Measurements from ENCODE around the gene DENND5B. TPM values are rescaled to one million over a fixed set of nuclear protein-coding genes. Genes with fewer than 3 reads are reported as not detected.

DENND5B gene
- total and polyA plus RNA-seq, 10 of the 15 experiments (the other 5 are each of a cell fraction or from before 2014, with no cell fraction given) = 0.39 to 32.5 (median 20.6) TPM

DNA sequence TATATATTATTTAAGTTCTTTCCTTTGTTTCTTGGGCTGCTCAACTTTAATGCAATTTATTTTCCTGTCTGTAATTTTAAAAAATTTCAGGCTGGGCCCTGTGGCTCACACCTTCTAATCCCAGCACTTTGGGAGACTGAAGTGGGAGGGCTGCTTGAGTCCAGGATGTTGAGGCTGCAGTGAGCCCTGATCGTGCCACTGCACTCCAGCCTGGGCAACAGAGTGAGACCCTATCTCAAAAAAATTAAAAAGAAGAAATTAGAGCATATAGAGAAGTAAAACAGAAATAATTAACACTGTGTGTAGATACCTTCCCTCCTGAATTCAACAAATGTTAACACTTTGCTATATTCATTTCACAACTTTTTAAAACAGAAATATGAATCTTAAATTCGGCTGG, 74.2 kb downstream of the DENND5B start:
- H3K4me2 ChIP-seq (ENCODE audit: control insufficient read depth, insufficient read depth) = no peak overlapping the region
- CTCF ChIA-PET = interaction anchor here (1.2 kb wide), 1 partner anchor 9 kb away, joined by 3 read pairs; no protein-coding TSS in a partner anchor
- no peak for FAIRE-seq
- no peak for DNase-seq (ENCODE audit: low read depth, low spot score)
- no TSS peak for BruUV-seq (replicated peaks)
- SMC1A ChIA-PET (ENCODE audit: uncharacterized antibody, unreplicated experiment) = no interaction called here
- no peak overlapping the region for H3K9ac ChIP-seq (ENCODE audit: control insufficient read depth, insufficient read depth, low read length)
- TF ChIP-seq, protein P1, sequence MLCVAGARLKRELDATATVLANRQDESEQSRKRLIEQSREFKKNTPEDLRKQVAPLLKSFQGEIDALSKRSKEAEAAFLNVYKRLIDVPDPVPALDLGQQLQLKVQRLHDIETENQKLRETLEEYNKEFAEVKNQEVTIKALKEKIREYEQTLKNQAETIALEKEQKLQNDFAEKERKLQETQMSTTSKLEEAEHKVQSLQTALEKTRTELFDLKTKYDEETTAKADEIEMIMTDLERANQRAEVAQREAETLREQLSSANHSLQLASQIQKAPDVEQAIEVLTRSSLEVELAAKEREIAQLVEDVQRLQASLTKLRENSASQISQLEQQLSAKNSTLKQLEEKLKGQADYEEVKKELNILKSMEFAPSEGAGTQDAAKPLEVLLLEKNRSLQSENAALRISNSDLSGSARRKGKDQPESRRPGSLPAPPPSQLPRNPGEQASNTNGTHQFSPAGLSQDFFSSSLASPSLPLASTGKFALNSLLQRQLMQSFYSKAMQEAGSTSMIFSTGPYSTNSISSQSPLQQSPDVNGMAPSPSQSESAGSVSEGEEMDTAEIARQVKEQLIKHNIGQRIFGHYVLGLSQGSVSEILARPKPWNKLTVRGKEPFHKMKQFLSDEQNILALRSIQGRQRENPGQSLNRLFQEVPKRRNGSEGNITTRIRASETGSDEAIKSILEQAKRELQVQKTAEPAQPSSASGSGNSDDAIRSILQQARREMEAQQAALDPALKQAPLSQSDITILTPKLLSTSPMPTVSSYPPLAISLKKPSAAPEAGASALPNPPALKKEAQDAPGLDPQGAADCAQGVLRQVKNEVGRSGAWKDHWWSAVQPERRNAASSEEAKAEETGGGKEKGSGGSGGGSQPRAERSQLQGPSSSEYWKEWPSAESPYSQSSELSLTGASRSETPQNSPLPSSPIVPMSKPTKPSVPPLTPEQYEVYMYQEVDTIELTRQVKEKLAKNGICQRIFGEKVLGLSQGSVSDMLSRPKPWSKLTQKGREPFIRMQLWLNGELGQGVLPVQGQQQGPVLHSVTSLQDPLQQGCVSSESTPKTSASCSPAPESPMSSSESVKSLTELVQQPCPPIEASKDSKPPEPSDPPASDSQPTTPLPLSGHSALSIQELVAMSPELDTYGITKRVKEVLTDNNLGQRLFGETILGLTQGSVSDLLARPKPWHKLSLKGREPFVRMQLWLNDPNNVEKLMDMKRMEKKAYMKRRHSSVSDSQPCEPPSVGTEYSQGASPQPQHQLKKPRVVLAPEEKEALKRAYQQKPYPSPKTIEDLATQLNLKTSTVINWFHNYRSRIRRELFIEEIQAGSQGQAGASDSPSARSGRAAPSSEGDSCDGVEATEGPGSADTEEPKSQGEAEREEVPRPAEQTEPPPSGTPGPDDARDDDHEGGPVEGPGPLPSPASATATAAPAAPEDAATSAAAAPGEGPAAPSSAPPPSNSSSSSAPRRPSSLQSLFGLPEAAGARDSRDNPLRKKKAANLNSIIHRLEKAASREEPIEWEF (IDR thresholded peaks at IDR 0.05; ENCODE audit: insufficient replicate concordance, low read depth, low read length) = no peak
- TF ChIP-seq BHLHE40 (IDR thresholded peaks at IDR 0.05; ENCODE audit: borderline replicate concordance in 1 of 2, low read depth in 2 of 2, low read length in 1 of 2) (no peak), ESRRA (IDR thresholded peaks at IDR 0.05; ENCODE audit: low read length) (no peak), SP1 (IDR thresholded peaks at IDR 0.05; ENCODE audit: low read depth, low read length) (no peak), MYC (IDR thresholded peaks at IDR 0.05; ENCODE audit: insufficient read depth, insufficient read length, insufficient replicate concordance, low read length, severe bottlenecking) (no peak), KLF5 (IDR thresholded peaks at IDR 0.05; ENCODE audit: partially characterized antibody) (no peak), ZZZ3 (IDR thresholded peaks at IDR 0.05; ENCODE audit: control insufficient read depth, insufficient read length, low read depth) (no peak), POLR2AphosphoS5 (IDR thresholded peaks at IDR 0.05; ENCODE audit: low read length) (no peak), TCF3 (IDR thresholded peaks at IDR 0.05; ENCODE audit: borderline replicate concordance, insufficient read depth, low read depth, low read length) (no peak), RCOR1 (conservative IDR thresholded peaks at IDR 0.05; ENCODE audit: low read depth, low read length) (no peak), NBN (IDR thresholded peaks at IDR 0.05) (no peak), NFIC (IDR thresholded peaks at IDR 0.05; ENCODE audit: low read depth, low read length) (no peak), FOS (IDR thresholded peaks at IDR 0.05; ENCODE audit: borderline replicate concordance, extremely low read depth, insufficient read length) (no peak), POLR2A (IDR thresholded peaks at IDR 0.05; ENCODE audit: low read depth, low read length) (no peak), KDM1A (IDR thresholded peaks at IDR 0.05; ENCODE audit: borderline replicate concordance) (no peak), HDGF (IDR thresholded peaks at IDR 0.05) (no peak), MTA2 (IDR thresholded peaks at IDR 0.05; ENCODE audit: low read depth) (no peak)
- TF ChIP-seq, protein P2, sequence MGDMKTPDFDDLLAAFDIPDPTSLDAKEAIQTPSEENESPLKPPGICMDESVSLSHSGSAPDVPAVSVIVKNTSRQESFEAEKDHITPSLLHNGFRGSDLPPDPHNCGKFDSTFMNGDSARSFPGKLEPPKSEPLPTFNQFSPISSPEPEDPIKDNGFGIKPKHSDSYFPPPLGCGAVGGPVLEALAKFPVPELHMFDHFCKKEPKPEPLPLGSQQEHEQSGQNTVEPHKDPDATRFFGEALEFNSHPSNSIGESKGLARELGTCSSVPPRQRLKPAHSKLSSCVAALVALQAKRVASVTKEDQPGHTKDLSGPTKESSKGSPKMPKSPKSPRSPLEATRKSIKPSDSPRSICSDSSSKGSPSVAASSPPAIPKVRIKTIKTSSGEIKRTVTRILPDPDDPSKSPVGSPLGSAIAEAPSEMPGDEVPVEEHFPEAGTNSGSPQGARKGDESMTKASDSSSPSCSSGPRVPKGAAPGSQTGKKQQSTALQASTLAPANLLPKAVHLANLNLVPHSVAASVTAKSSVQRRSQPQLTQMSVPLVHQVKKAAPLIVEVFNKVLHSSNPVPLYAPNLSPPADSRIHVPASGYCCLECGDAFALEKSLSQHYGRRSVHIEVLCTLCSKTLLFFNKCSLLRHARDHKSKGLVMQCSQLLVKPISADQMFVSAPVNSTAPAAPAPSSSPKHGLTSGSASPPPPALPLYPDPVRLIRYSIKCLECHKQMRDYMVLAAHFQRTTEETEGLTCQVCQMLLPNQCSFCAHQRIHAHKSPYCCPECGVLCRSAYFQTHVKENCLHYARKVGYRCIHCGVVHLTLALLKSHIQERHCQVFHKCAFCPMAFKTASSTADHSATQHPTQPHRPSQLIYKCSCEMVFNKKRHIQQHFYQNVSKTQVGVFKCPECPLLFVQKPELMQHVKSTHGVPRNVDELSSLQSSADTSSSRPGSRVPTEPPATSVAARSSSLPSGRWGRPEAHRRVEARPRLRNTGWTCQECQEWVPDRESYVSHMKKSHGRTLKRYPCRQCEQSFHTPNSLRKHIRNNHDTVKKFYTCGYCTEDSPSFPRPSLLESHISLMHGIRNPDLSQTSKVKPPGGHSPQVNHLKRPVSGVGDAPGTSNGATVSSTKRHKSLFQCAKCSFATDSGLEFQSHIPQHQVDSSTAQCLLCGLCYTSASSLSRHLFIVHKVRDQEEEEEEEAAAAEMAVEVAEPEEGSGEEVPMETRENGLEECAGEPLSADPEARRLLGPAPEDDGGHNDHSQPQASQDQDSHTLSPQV (IDR thresholded peaks at IDR 0.05) = no peak
- peaks cover 3% of the 10 kb centered on the region; the same call in 1 of the 2 replicates for H4K20me1 ChIP-seq (ENCODE audit: control insufficient read depth, insufficient read depth)
- no peak overlapping the region for H3K4me3 ChIP-seq
- intact Hi-C loops (cut with micrococcal nuclease; ENCODE audit: unreplicated experiment) (no loop called here), in situ Hi-C loops (cut with MboI) (no loop called here)
- no peaks in the 10 kb centered on the region for H3K9me3 ChIP-seq (replicated peaks; ENCODE audit: control insufficient read depth, insufficient read depth, low read length)
- no peaks in the 10 kb centered on the region for H3K27me3 ChIP-seq (replicated peaks in 1 of 2; ENCODE audit: control insufficient read depth in 2 of 2, insufficient read depth in 2 of 2, low read length in 1 of 2)
- WGBS (ENCODE audit: insufficient coverage, insufficient replicate concordance, low lambda C conversion rate, missing lambda C conversion rate) = 56% methylated on average over 2 of the region's 2 CpGs
- no peak overlapping the region for H3K27ac ChIP-seq (ENCODE audit: control insufficient read depth, insufficient read depth)
- peaks cover 29% of the 10 kb centered on the region for H3K79me2 ChIP-seq (ENCODE audit: control insufficient read depth, insufficient read depth, low read length)
- H3K36me3 ChIP-seq (ENCODE audit: control insufficient read depth in 2 of 2, insufficient read depth in 2 of 2, low read length in 1 of 2) = no peaks in the 10 kb centered on the region
- no peak for ATAC-seq
- no peak overlapping the region for H2AFZ ChIP-seq (ENCODE audit: control insufficient read depth, low read depth, low read length)
- RAD21 ChIA-PET (ENCODE audit: unreplicated experiment) = no interaction called here
- H3K4me1 ChIP-seq (ENCODE audit: control insufficient read depth, insufficient read depth, low read length) = peaks cover 18% of the 10 kb centered on the region
- POLR2A ChIA-PET = interaction anchor here (0.6 kb wide), 2 partner anchors 62 to 904 kb away, joined by 3 to 4 read pairs; no protein-coding TSS in a partner anchor

Measured in GM12878 (cell line).